Type B pancreatic cell (in vitro differentiated cells): ENCODE results near the gene PLCD3. TPM values are rescaled to one million over a fixed set of nuclear protein-coding genes. Genes with fewer than 3 reads are reported as not detected.

Experiments used
- DNase-seq: peaks from one replicate; pipeline ENCODE4 v3.0.0; 2021; ENCODE audit warnings: mixed read lengths; ENCODE audit not compliant: unreplicated experiment; ENCODE audit errors: extremely low spot score
- H3K27ac Mint-ChIP-seq: 2 replicates; pipeline ENCODE4 v1.8.0; 2021; ENCODE audit warnings: mild to moderate bottlenecking, mixed read lengths
- H3K27me3 Mint-ChIP-seq: 2 replicates; pipeline ENCODE4 v1.8.0; 2021; ENCODE audit warnings: mixed read lengths
- H3K36me3 Mint-ChIP-seq: 2 replicates; pipeline ENCODE4 v1.8.0; 2021; ENCODE audit warnings: mixed read lengths
- H3K4me1 Mint-ChIP-seq: one replicate; pipeline ENCODE4 v1.8.0; 2021; ENCODE audit warnings: mixed read lengths; ENCODE audit not compliant: unreplicated experiment
- H3K4me3 Mint-ChIP-seq: 2 replicates; pipeline ENCODE4 v1.8.0; 2021; ENCODE audit warnings: mild to moderate bottlenecking, mixed read lengths
- H3K9me3 Mint-ChIP-seq: 2 replicates; pipeline ENCODE4 v1.8.0; 2021; ENCODE audit warnings: mixed read lengths
- CTCF ChIP-seq: fragments of 200-600 bp; sonication (generic); conservative IDR thresholded peaks from 2 replicates; pipeline ENCODE4 v1.5.0; 2021; ENCODE audit warnings: antibody characterized with exemption, mild to moderate bottlenecking
- total RNA-seq: library from RNA; stranded (reverse); gene quantifications from 2 replicates; pipeline ENCODE4 v1.2.1, GENCODE V29; 2021; ENCODE audit warnings: low replicate concordance

PLCD3 gene
- total RNA-seq, 1 donor from 2014 or later: 45.8 TPM

DNA sequence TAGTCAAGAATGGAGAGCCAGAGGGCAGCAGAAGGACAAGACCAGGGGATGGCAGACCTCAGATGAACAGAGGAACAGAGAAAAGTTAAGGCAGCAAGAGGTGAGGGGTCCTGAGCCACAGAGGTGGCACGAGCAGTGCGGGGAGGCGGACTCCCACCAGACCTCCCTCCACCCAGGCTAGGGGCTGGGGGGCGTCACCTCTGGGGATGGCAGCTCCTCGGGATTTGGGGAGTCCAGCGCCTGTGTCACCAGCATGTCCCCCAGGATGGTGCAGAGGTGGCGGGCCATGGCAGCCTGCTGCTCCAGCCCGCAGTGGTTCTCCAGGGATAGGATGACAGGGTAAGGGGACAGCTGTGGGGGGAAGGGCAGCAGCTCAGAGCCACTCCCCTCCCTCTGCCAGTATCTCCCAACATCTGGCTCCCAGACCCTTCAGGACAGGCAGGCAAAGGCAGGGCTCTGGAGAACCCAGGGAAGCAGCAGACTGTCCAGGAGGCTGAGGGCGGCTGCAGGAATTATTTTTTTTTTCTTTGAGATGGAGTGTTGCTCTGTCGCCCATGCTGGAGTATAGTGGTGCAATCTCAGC lies 15.8 kb downstream of the PLCD3 start:
- no peaks in the 10 kb centered on the region for H3K9me3 Mint-ChIP-seq
- no peak for TF ChIP-seq CTCF
- H3K27me3 Mint-ChIP-seq: no peaks in the 10 kb centered on the region
- H3K4me1 Mint-ChIP-seq: peaks cover 8% of the 10 kb centered on the region
- no peak overlapping the region for H3K4me3 Mint-ChIP-seq
- no peaks in the 10 kb centered on the region for H3K36me3 Mint-ChIP-seq
- no peak overlapping the region for H3K27ac Mint-ChIP-seq
- DNase-seq: no peak

DNA sequence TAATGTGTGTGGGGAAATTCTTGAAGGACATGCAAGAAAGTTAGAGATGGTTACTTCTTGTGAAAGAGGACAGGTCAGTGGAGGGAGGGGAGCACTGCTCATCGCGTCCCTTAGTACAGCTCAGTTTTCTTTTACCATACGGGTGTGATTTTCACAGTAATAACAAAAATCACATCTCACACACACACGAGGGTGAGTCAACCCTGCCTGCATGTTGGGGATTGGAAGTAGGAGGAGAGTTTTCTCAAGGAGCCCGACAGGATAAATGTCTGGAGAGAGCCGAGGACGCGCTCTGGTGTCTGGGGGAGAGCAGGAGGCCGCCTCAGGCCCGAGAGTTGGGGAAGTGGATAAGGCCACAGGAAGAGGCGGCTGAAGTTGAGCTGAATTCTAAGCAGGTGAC lies 16.4 kb downstream of the PLCD3 start:
- no peak for TF ChIP-seq CTCF
- peaks cover 8% of the 10 kb centered on the region for H3K4me1 Mint-ChIP-seq
- no peak overlapping the region for H3K4me3 Mint-ChIP-seq
- DNase-seq: no peak
- no peak overlapping the region for H3K27ac Mint-ChIP-seq
- no peaks in the 10 kb centered on the region for H3K36me3 Mint-ChIP-seq
- no peaks in the 10 kb centered on the region for H3K27me3 Mint-ChIP-seq
- no peaks in the 10 kb centered on the region for H3K9me3 Mint-ChIP-seq

GRCh38 chr17:45115015-45115625 lies 17.2 kb downstream of the PLCD3 start:
- H3K9me3 Mint-ChIP-seq: no peaks in the 10 kb centered on the region
- no peaks in the 10 kb centered on the region for H3K36me3 Mint-ChIP-seq
- H3K27ac Mint-ChIP-seq: no peak overlapping the region
- TF ChIP-seq CTCF: no peak
- H3K27me3 Mint-ChIP-seq: no peaks in the 10 kb centered on the region
- no peak overlapping the region for H3K4me3 Mint-ChIP-seq
- peaks cover 8% of the 10 kb centered on the region for H3K4me1 Mint-ChIP-seq
- DNase-seq: no peak

DNA sequence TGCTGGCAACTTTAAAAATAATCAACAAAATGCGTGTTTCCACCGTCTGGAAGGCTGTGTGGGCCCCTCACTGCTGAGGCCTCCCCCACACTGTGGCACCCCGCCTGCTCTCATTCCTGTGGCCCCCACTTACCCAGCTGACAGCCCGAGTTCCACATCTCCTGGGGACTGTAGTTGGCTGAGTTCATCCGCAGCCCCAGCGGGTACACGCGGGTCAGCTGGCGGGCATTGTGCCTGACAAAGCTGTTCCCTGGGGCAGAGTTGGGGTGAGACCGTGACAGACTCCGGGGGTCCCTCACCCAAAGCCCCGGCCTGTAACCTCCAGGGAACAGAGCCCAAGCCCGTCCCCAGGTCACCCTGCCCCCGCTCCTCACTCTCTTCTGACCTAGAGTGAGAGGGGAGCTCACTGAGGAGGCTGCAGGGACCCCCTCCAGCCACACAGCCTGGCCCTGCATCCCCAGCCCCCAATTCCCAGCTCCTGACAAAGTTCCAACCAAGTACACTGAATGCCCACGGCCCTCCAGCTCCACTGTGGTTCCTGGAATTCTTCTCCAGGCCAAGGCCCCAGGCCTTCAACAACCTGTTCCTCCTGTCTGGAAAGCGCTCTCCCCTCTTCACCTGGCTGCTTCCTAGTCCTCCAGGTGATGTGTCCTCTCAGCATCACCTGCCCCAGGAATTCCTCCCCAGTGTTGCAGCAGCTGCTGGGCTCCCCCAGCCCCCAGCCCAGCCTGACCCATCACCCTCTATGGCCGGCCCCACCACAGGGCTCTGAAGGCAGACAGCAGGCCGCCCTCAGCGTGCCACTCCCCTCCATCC lies 18.0 kb downstream of the PLCD3 start:
- Mint-ChIP-seq H3K9me3 (no peaks in the 10 kb centered on the region), H3K27ac (no peak overlapping the region), H3K4me1 (peaks cover 8% of the 10 kb centered on the region), H3K4me3 (no peak overlapping the region), H3K27me3 (no peaks in the 10 kb centered on the region), H3K36me3 (no peaks in the 10 kb centered on the region)
- no peak for DNase-seq
- TF ChIP-seq CTCF: no peak

- H3K27me3 Mint-ChIP-seq: no peaks in the 10 kb centered on the region
- H3K4me1 Mint-ChIP-seq: peaks cover 9% of the 10 kb centered on the region
- no peak overlapping the region for H3K4me3 Mint-ChIP-seq
- H3K36me3 Mint-ChIP-seq: no peaks in the 10 kb centered on the region
- no peak for DNase-seq
- TF ChIP-seq CTCF: no peak
- H3K9me3 Mint-ChIP-seq: no peaks in the 10 kb centered on the region
- no peak overlapping the region for H3K27ac Mint-ChIP-seq
Measured at GRCh38 chr17:45113424-45113754, 18.9 kb downstream of the PLCD3 start.
